Fibroblast of villous mesenchyme (primary cell): ENCODE results near the gene ZNF502. TPM values are rescaled to one million over a fixed set of nuclear protein-coding genes. Genes with fewer than 3 reads are reported as not detected.

Experiments used
- DNase-seq: peaks from one replicate; pipeline ENCODE4 v3.0.0-alpha.2; 2010; ENCODE audit warnings: low read depth
- H3K4me3 ChIP-seq: 2 replicates; pipeline ENCODE4 v1.5.1; 2011; ENCODE audit warnings: low read depth, mild to moderate bottlenecking, low read length
- total RNA-seq: library from RNA; depleted of rRNA; stranded (reverse); fragments of >200 nt; gene quantifications from 2 replicates; pipeline ENCODE4 v1.2.3, GENCODE V29; 2012
- TF ChIP-seq, protein P1 (sequence below): IDR thresholded peaks from 2 replicates; pipeline ENCODE4 v1.5.1; 2012; ENCODE audit warnings: low read depth, mild to moderate bottlenecking, low read length; ENCODE audit not compliant: insufficient read depth

Gene ZNF502
- total RNA-seq, 1 donor = 6.9 TPM

- no peak for DNase-seq
- H3K4me3 ChIP-seq = no peak overlapping the region
- TF ChIP-seq, protein P1, sequence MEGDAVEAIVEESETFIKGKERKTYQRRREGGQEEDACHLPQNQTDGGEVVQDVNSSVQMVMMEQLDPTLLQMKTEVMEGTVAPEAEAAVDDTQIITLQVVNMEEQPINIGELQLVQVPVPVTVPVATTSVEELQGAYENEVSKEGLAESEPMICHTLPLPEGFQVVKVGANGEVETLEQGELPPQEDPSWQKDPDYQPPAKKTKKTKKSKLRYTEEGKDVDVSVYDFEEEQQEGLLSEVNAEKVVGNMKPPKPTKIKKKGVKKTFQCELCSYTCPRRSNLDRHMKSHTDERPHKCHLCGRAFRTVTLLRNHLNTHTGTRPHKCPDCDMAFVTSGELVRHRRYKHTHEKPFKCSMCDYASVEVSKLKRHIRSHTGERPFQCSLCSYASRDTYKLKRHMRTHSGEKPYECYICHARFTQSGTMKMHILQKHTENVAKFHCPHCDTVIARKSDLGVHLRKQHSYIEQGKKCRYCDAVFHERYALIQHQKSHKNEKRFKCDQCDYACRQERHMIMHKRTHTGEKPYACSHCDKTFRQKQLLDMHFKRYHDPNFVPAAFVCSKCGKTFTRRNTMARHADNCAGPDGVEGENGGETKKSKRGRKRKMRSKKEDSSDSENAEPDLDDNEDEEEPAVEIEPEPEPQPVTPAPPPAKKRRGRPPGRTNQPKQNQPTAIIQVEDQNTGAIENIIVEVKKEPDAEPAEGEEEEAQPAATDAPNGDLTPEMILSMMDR = no peak
Observed at GRCh38 chr3:44764248-44764647, 51.8 kb downstream of the ZNF502 start.

GRCh38 chr3:44771424-44772098, 59.1 kb downstream of the ZNF502 start:
- TF ChIP-seq, protein P1 = no peak
- no peak overlapping the region for H3K4me3 ChIP-seq
- DNase-seq = no peak

- TF ChIP-seq, protein P1 = no peak
- no peak overlapping the region for H3K4me3 ChIP-seq
- DNase-seq = no peak
Observed at GRCh38 chr3:44772099-44772442, 59.6 kb downstream of the ZNF502 start.

Other genes with a start within 250 kb of the ZNF502 start
- 9.0 and 9.5 TPM in 2 replicates for gene ZNF445, start 235.0 kb upstream of the ZNF502 start, total RNA-seq
- 5.8 and 6.0 TPM in 2 replicates for gene ZKSCAN7, start 157.5 kb upstream of the ZNF502 start, total RNA-seq
- 2.9 and 3.0 TPM in 2 replicates for gene ZNF660, start 127.7 kb upstream of the ZNF502 start, total RNA-seq
- 11.6 and 16.0 TPM in 2 replicates for gene ZNF197, start 87.6 kb upstream of the ZNF502 start, total RNA-seq
- gene ZNF35, start 63.9 kb upstream of the ZNF502 start, total RNA-seq = 16.1 and 22.5 TPM in 2 replicates
- 4.3 and 5.2 TPM in 2 replicates for gene ZNF501, start 17.0 kb downstream of the ZNF502 start, total RNA-seq
- gene KIAA1143, start 49.0 kb downstream of the ZNF502 start, total RNA-seq = 13.2 and 20.7 TPM in 2 replicates
- gene KIF15, start 49.1 kb downstream of the ZNF502 start, total RNA-seq = 5.5 and 9.9 TPM in 2 replicates
- gene TMEM42, start 149.3 kb downstream of the ZNF502 start, total RNA-seq = 12.6 and 13.0 TPM in 2 replicates
- not detected in 2 replicates for gene TGM4, start 161.9 kb downstream of the ZNF502 start, total RNA-seq